ENCODE data around the gene DENND5B. TPM values are rescaled to one million over a fixed set of nuclear protein-coding genes. Genes with fewer than 3 reads are reported as not detected.
"Not testable (repeated sequence)": the region's sequence is repeated elsewhere in the genome, so short reads cannot be mapped to it uniquely, and the experiment has no call there.

DENND5B gene
- total RNA-seq, 2 donors from 2014 or later = 31.2 to 37.3 TPM

DNA sequence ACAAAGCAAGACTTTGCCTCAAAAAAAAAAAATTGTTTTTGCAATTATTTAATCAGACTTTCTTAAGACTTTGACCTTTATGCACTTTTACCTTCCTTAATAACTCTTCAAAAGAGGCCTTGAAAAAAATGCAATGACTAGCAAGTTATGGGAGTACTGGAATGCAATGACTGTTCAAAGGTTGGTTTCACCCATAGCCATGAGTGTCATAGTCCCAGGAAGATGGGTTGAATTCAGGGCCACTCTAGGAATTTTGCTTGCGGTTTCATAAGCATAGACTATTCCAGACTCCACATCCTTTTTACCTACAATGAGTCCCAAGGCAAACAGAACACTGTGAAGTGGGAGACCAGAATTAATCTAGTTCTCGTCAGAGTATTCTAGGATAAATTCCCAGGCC is 29.4 kb upstream of the DENND5B start:
- Histone ChIP-seq H3K27ac (no peak overlapping the region), H3K4me3 (no peak overlapping the region), H3K4me1 (no peaks in the 10 kb centered on the region), H3K36me3 (no peaks in the 10 kb centered on the region), H3K9me3 (no peaks in the 10 kb centered on the region), H3K27me3 (no peaks in the 10 kb centered on the region)
- no peak for DNase-seq (ENCODE audit: low spot score)
- TF ChIP-seq, protein P1, sequence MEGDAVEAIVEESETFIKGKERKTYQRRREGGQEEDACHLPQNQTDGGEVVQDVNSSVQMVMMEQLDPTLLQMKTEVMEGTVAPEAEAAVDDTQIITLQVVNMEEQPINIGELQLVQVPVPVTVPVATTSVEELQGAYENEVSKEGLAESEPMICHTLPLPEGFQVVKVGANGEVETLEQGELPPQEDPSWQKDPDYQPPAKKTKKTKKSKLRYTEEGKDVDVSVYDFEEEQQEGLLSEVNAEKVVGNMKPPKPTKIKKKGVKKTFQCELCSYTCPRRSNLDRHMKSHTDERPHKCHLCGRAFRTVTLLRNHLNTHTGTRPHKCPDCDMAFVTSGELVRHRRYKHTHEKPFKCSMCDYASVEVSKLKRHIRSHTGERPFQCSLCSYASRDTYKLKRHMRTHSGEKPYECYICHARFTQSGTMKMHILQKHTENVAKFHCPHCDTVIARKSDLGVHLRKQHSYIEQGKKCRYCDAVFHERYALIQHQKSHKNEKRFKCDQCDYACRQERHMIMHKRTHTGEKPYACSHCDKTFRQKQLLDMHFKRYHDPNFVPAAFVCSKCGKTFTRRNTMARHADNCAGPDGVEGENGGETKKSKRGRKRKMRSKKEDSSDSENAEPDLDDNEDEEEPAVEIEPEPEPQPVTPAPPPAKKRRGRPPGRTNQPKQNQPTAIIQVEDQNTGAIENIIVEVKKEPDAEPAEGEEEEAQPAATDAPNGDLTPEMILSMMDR (IDR thresholded peaks at IDR 0.05) = no peak

DNA sequence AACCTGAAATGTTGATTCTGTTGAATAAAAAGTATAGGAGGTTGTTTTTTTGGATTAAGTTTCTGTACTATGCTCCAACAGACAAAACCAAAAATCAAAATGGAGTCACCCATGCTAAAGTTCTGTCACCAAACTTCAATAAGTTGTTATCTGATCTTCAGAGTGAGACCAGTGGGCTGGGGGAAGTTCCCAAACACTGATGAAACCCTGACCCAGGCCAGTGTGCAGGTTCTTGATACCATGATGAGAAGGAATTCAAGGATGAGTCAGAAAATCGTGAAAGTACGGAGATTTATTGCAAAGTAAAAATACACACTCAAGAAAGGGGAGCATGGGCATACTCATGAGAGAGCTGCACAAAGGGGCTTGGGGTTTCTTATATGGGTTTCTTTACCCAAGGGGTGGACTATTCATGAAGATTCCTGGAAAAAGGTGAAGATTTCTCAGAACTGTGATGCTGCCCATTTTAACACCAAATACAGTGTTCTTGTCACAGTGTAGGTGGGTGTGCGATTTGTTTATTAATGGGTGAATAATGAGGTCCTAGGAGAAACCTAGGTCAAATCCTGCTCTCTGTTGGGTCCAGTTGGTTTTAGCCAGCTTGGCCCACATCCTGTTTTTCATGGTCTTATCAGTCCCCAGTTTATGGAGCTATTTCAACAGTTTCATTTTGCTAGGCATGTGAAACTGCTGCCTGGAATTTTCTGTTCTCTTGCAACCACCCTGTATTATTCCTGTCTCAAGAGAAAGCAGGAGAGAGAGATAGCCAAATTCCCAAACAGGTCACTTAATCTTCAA is 27.5 kb upstream of the DENND5B start:
- TF ChIP-seq, protein P1 (IDR thresholded peaks at IDR 0.05) = no peak
- H3K27ac ChIP-seq = no peak overlapping the region
- H3K4me3 ChIP-seq = no peak overlapping the region
- H3K4me1 ChIP-seq = no peaks in the 10 kb centered on the region
- H3K9me3 ChIP-seq = no peaks in the 10 kb centered on the region
- DNase-seq (ENCODE audit: low spot score) = no peak
- no peaks in the 10 kb centered on the region for H3K27me3 ChIP-seq
- H3K36me3 ChIP-seq = no peaks in the 10 kb centered on the region

DNA sequence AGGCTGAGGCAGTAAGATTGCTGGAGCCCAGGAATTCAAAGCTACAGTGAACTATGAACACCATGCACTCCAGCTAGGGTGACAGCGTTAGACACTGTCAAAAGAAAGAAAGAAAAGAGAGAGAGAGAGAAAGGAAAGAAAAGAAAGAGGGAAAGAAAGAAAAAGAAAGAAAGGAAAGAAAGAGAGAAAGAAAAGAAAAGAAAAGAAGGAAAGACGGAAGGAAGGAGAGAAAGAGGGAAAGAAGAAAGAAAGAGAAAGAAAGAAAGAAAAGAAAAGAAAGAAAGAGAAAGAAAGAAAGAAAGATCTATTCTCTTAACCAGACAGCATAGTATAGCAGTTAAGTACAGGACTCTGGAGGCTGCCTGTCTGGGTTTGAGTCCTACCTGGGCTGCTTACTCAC is 21.9 kb upstream of the DENND5B start:
- H3K36me3 ChIP-seq = no peaks in the 10 kb centered on the region
- TF ChIP-seq, protein P1 (IDR thresholded peaks at IDR 0.05) = no peak
- no peaks in the 10 kb centered on the region for H3K27me3 ChIP-seq
- H3K4me1 ChIP-seq = no peaks in the 10 kb centered on the region
- no peak overlapping the region for H3K4me3 ChIP-seq
- DNase-seq (ENCODE audit: low spot score) = no peak
- H3K27ac ChIP-seq = no peak overlapping the region
- peaks cover 0 to 16% of the 10 kb centered on the region in 2 donors for H3K9me3 ChIP-seq

DNA sequence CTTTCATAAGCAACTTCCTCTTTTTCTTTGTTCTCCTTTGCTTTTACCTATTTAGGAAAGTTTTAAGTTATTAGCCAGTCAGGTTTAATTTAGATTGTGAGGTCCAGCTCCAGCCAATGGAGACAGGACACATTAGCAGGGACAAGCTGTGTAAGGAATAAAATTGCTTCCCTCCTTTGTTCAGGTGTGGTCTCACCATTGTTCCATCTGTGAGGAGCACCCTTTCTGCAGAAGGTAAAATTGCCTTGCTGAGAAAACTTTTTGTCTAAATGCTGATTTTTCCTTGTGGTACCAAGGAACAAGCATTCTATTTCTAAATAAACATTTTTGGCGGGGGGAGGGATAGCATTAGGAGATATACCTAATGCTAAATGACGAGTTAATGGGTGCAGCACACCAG is 17.4 kb upstream of the DENND5B start:
- not testable (repeated sequence) for H3K4me1 ChIP-seq; H3K27ac ChIP-seq; DNase-seq (ENCODE audit: low spot score)

DNA sequence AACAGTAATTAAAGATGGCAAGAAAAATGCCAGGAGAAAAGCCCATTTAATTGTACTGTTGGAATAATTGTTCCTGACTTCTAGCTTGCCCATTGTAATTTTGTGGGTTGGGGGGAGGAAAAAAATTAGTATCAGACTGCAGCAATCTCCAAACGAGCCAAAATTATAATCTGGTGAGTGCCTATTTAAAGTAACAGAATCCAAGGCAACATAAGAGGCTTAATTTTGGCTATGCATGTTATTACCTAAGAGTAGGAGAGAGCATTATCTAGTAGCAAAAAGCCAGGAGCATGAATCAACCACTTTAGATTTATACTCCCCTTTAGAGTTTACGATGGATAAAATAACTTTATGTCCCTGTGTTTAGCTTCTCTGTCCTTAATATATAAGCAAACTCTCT is 14.6 kb upstream of the DENND5B start:
- TF ChIP-seq, protein P1 (IDR thresholded peaks at IDR 0.05) = no peak
- Histone ChIP-seq H3K27ac (no peak overlapping the region), H3K9me3 (peaks cover 0 to 23% of the 10 kb centered on the region in 2 donors), H3K4me1 (no peaks in the 10 kb centered on the region), H3K27me3 (no peaks in the 10 kb centered on the region), H3K4me3 (no peak overlapping the region), H3K36me3 (no peaks in the 10 kb centered on the region)
- DNase-seq (ENCODE audit: low spot score) = no peak

More for the DNA sequence above, 17.4 kb upstream of the DENND5B start:
- not testable (repeated sequence) for H3K36me3 ChIP-seq, H3K27me3 ChIP-seq, H3K4me3 ChIP-seq
- peaks cover 0 to 23% of the 10 kb centered on the region in 2 donors for H3K9me3 ChIP-seq

DNA sequence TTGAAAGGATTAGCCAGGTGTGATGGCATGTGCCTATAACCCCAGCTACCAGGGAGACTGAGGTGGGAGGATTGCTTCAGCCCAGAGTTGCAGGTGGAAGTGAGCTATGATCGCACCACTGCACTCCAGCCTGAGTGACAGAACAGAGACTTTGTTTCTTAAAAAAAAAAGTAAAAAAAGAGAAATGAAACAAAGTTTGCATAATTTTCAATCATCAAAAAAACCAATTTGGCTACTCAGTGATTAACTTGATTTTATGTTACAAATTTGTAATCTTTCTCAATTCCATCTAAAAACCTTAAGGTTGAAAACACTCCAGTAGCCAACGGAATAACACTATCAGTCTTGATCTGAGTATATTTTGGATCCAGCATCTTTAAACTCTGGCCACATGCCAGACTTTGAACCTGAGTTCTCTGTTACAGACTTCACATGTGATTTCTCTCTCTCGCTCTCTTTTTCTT is 12.6 kb upstream of the DENND5B start:
- H3K27me3 ChIP-seq = no peaks in the 10 kb centered on the region
- H3K27ac ChIP-seq = no peak overlapping the region
- H3K9me3 ChIP-seq = peaks cover 0 to 15% of the 10 kb centered on the region in 2 donors
- TF ChIP-seq, protein P1 (IDR thresholded peaks at IDR 0.05) = no peak
- H3K36me3 ChIP-seq = no peaks in the 10 kb centered on the region
- no peak overlapping the region for H3K4me3 ChIP-seq
- no peaks in the 10 kb centered on the region for H3K4me1 ChIP-seq
- no peak for DNase-seq (ENCODE audit: low spot score)
